Stimulated activated CD4-positive, alpha-beta T cell treated with anti-CD3 and anti-CD28 coated beads, TNF-alpha, amount 100 ng/mL, for 4 hours (primary cell): Measurements from ENCODE around the gene MRAP2.
"Not testable (repeated sequence)": the region's sequence is repeated elsewhere in the genome, so short reads cannot be mapped to it uniquely, and the experiment has no call there.

Experiments used
- DNase-seq, 3 experiments: peaks; one replicate each; pipeline ENCODE4 v3.0.0-alpha.2; 2020; ENCODE audit warnings: low read depth in 3 of 3

MRAP2 gene

DNA sequence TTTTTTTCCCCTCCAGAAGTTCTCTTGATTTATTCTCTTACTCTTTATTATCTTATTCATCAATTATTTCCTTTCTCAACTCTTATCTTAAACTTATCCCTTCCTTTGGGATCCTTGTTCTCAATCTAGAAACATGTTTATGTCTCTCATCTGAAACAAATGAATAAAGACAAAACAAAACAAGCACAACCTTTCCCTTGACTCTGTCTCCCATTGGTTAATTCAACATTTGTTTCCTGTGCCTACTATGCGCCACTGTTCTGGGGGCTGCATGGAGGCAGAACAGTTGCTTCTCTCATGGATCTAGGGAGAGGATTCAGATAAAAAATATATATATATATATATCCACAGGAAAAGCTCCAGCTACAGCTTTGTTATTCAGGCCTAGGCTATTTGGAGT is 5.2 kb upstream of the MRAP2 start:
- DNase-seq, result no peak

DNA sequence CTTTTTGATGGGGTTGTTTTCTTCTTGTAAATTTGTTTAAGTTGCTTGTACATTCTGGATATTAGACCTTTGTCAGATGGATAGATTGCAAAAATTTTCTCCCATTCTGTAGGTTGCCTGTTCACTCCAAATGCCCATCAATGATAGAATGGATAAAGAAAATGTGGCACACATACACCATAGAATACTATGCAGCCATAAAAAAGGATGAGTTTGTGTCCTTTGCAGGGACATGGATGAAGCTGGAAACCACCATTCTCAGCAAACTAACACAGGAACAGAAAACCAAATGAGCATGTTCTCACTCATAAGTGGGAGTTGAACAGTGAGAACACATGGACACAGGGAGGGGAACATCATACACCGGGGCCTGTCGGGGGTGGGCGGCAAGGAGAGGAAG is 1.6 kb upstream of the MRAP2 start:
- not testable (repeated sequence) for DNase-seq

DNA sequence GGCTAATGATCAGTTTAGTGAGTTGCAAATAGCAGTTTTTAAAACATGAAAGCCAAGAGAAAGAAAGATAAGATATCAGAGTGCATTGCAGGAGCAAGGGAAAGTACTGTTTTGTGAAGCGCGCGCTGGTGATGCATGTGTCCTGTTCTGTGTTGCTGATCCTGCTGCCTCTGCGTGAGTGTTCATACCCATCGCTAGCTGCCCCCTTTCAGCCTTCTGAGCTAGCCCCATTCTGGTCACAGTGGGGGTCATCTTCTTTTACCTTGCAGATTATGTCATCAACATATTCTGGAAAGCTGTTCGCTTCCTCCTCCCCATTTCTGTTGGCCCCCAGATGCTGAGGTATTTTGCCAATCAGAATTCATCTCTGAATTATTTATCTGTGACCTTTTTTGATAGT is 1.9 kb downstream of the MRAP2 start:
- DNase-seq, result no peak

DNA sequence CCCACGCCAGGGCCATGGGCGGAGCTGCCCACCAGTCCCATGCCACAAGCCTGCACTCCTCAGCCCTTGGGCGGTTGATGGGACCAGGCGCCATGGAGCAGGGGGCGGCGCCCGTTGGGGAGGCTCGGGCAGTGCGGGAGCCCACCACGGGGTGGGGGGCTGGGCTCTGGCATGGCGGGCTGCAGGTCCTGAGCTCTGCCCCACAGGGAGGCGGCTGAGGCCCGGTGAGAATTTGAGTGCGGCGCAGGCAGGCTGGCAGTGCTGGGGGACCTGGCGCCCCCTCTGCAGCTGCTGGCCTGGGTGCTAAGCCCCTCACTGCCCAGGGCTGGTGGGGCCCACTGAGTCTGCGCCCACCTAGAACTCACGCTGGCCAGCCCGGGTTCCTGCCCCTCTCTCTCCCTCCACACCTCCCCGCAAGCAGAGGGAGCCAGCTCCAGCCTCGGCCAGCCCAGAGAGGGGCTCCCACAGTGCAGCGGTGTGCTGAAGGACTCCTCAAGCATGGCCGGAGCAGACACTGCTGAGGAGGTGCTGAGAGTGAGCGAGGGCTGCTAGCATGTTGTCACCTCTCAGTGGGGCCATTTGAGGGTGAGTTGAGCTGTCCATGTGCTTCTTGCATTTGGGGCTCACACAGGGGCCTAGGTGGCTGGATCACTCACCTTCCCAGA is 4.0 kb downstream of the MRAP2 start:
- no peak for DNase-seq

DNA sequence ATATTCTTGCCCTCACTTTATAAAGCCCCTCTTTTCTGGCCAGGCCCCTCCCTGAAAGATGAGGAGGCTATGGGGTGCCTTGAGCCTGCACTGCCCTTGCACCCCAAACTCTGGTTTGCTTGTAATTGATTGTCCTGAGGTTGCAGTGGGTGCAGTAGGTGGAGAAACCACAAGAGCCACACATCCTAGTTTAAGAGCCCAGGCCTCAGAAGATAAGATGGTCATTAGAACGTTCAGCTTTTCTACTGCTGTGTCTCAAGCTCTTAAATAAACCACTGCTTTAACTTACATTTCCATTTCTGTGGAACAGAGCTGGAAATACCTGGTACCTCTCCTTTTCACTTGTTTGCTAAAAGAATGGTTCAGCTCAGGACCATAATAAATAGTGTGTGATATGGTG is 9.0 kb downstream of the MRAP2 start:
- no peak for DNase-seq

DNA sequence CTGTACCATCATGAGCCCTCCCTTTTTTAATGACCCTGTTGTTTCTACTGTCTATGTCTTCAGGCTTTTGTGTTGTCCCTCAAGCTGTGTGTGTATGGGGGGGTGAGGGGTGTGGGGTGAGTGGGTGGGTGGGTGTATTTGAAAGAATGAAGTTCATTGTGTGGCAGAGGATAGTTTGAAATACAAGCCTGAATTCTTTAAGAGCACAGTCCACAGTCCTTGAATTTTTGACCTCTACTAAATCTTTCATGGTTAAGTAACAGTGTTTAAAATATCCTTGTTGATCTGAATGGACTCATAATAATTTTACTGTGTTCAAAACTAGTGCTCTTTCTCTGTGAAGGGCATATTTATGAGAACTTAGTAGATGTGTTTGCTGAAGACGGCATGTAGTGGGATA is 10.0 kb downstream of the MRAP2 start:
- DNase-seq, result no peak

DNA sequence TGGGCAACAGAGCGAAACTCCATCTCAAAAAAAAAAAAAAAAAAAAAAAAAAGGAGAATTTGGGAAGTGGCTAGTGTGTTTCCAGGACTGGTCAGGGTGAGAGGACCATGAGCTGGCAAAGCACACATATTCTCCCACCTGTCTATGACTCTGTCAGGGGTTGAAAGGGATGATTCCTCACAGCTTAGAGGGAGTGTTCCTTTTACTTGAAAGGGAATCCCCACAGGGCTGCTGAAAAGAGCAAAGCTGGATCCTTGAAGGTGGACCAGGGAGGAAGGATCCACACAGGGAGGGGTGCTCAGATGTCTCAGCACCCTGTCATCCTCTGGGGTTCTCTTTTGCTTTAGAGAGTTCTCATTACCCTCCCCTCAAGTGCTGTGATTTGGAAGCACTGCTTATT is 13.2 kb downstream of the MRAP2 start:
- DNase-seq, result no peak

DNA sequence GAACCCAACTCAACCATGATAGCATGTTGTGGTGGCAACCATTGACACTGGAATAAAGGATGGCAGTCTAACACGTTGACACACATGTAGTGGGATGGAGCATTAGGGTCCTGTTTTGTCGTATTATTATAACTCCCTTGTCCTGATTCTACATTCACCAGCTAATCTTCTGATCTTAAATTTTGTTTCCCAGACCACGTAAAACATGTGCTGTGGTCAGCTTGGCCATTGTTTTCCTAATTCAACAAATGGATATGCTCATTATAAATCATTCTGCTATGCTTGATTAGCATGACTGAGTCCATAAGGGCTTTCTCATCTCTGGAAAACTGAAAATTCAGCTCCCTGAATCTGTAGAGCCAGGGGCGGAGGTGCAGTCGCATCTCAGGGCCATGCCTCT is 15.0 kb downstream of the MRAP2 start:
- DNase-seq, result no peak

DNA sequence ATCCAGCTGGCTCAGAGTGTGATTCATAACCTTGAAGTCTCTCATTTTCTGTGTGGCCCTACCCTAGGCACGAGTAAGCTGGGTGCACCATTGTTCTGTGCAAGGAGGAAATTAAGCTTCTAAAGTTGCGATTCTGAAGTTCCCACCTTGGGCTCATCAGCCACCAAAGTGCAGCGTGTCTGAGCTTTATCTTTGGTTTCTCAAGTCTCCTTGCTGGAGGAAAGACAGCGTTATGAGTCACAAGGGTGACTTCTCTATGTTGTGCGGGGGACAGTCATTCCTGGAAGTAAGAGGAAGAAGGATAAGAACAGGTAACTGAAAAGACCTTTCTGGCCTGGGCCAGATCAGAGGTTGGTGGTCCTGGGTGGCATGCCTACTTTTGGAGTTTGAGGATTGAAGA is 16.8 kb downstream of the MRAP2 start:
- no peak for DNase-seq

DNA sequence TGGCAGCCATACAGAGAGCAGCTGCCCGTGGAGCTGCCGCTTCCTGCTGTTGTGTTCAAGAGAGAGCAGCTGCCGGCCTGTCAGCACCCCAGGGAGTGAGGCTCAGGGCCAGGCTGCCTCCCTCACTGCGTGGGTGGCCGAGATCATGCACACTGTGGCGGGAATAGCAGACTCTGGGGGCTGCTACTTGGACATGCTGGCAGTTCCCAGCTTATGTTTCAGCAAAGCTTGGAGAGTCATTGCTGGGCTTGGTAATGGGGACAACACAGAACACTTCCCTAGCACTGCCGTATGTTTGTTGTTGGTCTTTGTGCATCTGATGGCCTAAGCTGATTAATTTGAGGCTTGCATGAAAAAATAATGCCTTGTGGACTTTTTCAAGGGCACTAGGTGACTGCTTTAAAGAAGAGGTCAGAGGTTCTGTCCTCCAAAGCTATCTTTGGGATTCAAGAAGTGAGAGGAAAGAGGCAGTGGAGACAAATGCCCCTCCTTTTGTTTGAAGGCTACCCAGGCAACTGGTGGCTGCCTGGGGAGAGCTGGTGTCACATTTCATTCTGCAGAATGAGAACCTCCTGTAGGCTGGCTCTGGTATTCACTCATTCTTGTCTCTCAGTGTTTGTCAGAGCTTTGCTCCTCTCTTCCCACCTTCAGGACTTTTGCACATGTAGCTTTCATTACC is 18.8 kb downstream of the MRAP2 start:
- no peak for DNase-seq

DNA sequence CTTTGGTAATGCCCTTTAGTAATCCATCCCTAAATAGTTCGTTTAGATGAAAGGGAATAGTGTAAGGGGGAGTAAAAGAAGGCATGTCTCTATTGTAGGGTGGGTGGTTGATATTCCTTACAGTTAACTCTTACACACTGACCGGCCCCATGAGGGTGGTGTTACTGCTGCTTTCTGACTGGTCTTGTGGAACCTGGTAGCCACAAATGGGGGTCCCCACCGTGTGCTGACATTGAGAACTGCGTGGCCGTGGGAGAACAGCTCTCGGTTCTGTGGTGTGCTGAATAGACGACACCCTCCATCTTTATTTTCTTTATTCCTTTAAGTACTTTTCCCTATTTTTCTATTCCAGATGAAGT is 19.3 kb downstream of the MRAP2 start:
- no peak for DNase-seq

DNA sequence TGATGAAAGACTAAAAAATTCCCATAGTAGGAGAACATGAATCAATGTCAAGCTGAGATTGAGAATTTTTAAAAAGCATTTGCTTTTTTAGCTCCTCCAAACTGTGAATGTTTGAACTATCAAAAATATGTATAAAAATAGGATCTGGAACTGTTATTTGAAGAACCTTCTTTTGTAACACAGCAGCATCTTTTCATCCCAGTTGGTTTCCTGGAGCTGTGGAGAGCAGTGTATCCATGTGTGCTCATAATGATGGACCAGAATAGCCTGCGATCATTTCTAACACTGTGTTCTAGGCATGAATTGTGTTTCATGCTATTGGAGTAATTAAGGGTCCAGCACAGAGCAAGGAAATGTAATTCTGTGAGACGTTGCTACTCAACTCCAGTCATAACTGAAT is 22.1 kb downstream of the MRAP2 start:
- DNase-seq, result no peak

DNA sequence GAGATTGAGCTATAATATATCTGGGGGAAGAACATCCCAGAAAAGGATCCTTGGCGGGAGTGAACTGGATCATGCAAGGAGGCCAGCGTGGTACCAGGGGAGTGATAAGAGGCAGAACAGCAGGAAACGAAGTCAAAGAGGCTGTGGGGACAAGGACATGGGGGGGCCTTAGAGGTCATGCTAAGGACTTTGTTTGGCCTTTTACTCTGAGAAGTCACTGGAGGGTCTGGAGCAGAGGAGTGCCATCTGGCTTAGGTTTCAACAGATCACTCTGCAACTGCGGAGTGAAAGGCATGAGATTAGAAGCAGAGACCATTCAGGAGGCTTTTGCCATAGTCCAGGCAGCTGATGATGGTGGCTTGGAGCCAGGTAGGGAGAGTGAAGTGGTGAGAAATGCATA is 24.3 kb downstream of the MRAP2 start:
- DNase-seq, result no peak

DNA sequence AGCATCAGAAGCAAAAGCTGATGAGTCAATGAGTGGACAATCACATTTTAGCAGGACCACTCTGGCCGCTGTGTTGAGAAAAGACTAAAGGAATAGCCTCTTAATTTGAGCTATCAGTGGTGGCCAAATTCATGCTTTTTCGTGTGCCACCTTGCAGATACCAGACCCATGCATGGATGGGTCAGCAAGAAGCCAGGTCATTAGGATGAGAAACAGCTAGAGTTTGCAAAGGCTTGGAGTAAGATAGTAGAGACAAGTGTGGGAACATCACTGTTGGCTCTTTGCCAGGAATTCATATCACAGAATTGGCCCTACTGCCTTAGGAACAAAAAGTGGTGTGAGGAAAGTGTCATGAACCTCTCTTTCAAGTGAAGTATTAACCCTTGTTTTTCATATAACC is 25.5 kb downstream of the MRAP2 start:
- DNase-seq, result no peak

DNA sequence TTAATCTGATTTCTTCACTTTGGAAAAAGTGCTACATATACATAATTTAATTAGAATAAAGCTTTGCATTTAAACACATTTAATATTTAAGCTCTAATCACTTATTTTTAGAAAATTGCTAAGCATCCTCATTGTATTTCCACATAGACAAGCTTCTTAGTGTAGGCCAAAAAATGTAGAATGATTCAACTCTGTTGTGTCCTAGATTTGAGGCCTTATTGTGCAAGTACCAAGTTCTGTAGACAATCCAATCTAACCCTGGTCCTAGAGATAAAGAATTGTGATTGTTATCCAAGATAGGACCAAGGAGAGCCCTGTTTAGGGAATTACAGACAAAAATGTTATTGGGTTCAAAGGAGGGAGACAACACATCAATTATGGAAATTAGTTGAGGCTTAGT is 27.6 kb downstream of the MRAP2 start:
- DNase-seq, result no peak

DNA sequence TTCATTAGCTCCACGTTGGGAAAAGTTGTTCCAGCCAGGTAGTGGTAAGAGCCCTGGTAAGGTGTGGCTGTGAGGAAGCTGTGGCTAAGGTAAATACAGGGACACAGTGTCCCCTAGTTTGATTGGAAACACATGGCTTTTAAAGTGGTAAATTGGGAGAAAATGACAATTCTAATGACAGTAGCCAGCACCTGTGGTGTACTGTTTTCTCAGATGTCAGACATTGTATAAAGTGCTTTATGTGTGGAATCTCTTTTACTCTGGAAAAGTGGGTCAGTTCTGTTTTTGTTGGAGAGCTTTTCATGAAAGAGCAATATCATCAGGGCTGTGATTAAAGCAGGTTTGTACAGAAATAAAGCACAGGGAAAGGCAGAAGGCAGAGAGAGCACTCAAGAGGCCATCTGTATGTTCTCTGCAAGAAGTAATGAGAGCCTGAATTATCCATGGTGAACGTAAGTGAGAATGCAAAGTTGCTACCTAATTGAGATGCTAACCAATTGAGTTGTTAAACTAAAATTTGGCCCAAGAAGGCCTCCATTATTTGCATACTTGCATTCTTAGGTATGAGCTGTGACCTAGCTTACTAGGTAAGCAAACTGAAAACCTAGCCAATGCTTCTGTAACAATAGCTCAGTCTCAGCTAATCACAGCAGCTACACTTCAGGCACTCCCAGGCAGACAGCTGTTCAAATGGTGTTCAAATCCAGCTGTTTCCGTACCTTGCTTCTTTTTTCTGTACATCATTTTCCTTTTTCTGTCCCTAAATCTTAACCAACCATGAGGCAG is 28.2 kb downstream of the MRAP2 start:
- no peak for DNase-seq

DNA sequence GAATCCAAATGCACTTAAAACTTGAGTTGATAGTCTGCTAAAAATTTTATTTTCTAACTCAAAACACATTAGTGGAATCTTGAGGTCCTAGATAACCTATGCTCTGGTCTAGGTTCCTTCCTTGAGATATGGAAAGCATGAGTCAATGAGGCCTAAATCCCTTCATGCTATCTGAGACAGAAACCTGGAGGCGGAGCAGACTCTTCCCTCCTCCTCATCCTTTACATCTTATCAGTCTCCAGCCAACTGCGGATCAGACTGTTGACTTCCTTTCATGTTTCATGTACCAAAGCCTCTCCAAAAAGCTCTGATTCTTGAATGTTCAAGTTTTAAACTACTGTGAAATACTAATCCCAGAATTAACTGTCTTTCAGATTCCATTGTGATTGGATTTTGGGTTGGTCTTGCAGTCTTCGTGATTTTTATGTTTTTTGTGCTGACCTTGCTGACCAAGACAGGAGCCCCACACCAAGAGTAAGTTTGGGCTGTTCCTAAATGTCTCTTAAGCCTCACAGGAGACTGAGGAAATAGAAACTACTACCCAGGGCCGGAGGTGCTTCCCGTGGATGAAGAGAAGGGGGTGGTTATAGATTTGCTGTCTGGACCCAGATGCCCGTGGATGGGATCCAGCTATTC is 29.1 kb downstream of the MRAP2 start:
- no peak for DNase-seq

DNA sequence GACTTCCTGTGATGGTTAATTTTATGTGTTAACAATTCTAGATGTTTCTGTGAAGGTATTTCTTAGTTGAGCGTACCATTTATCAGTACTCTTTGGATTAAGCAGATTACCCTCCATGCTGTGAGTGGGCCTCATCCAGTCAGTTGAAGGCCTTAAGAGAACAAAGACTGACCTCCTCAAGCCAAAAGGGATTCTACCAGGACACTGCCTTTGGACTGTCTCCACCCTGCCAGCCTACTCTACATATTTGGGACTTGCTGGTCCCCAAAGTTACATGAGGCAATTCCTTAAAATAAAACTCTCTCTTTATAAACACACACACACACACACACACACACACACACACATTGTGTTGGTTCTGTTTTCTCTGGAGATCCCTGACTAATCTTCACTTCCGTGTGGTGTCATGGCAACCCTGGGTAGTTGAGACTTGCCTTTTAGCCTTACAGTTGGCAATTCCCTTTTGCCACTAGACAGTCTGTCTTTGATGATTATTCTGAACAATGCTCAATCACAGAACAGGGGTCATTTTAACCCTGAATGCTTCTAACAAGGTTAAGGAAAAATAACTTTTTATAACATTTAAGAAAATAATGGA is 32.2 kb downstream of the MRAP2 start:
- DNase-seq, result no peak

DNA sequence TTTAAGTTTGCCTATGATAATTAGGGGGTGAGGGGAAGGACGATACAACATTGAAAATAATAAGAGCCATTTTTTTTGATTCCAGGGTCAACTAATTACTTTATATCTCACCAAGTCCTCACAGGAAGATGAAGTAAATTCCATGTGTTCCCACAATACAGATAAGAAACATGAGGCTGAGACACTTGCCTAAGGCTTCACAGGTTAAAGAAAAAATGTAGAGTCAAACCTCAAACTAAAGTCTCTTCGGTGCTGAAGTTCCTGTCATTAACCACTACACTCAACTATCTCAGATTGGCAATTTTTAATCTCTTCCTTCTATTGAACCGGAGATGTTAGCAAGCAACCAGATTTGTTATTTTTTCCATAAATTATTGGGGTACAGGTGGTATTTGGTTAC is 33.0 kb downstream of the MRAP2 start:
- DNase-seq, result no peak

DNA sequence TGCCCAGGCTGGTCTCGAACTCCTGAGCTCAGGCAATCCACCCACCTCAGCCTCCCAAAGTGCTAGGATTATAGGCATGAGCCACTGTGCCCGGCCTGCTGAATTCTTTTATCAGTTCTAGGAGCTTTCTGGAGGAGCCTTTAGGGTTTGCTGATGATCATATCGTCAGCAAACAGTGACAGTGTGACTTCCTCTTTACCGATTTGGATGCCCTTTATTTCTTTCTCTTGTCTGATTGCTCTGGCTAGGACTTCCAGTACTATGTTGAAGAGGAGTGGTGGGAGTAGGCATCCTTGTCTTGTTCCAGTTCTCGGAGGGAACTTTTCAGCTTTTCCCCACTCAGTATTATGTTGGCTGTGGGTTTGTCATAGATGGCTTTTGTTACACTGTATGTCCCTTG is 35.3 kb downstream of the MRAP2 start:
- not testable (repeated sequence) for DNase-seq

DNA sequence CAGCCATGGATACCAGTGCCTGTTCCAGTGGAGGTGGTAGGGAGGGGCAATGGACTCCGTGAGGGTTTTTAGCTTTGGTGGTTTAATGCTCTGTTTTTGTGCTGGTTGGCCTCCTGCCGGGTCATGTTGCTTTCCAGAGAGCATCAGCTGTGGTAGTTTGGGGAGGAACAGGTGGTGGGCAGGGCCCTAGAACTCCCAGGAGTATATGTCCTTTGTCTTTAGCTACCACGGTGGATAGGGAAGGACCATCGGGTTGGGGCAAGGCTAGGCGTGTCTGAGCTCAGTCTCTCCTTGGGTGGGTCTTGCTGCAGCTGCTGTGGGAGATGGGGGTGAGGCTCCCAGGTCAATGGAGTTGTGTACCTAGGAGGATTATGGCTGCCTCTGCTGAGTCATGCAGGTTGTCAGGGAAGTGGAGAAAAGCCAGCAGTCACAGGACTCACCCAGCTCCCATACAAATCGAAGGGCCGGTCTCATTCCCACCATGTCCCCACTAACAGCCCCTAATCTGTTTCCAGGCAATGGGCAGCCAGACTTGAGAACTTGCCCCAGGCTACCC is 38.9 kb downstream of the MRAP2 start:
- no peak for DNase-seq
